MM.1S (cell line): ENCODE results near the gene ZSCAN5A.

Experiments used
- DNase-seq: peaks from one replicate; pipeline ENCODE4 v3.0.0-alpha.2; 2015
- H2AFZ ChIP-seq: fragments of 300-600 bp; sonication (generic); 2 replicates; pipeline ENCODE4 v1.6.0; 2016; ENCODE audit warnings: antibody characterized with exemption, low read length
- H3F3A ChIP-seq: fragments of 300-600 bp; sonication (generic); 2 replicates; pipeline ENCODE4 v1.6.1; 2016; ENCODE audit warnings: mild to moderate bottlenecking, antibody characterized with exemption, low read length, moderate library complexity, mixed read lengths; ENCODE audit not compliant: insufficient read depth
- H3K27ac ChIP-seq: fragments of 300-600 bp; sonication (generic); 2 replicates; pipeline ENCODE4 v1.5.1; 2016; ENCODE audit warnings: mild to moderate bottlenecking, low read length
- H3K27me3 ChIP-seq: fragments of 300-600 bp; sonication (generic); replicated peaks from 2 replicates; pipeline ENCODE4 v1.6.0; 2016; ENCODE audit warnings: low read length; ENCODE audit not compliant: insufficient read depth
- H3K36me3 ChIP-seq: fragments of 300-600 bp; sonication (generic); replicated peaks from 2 replicates; pipeline ENCODE4 v1.6.1; 2016; ENCODE audit warnings: mild to moderate bottlenecking, low read length, mixed read lengths; ENCODE audit not compliant: insufficient read depth
- H3K4me1 ChIP-seq: fragments of 300-600 bp; sonication (generic); 2 replicates; pipeline ENCODE4 v1.6.1; 2016; ENCODE audit warnings: low read length, mixed read lengths
- H3K4me2 ChIP-seq: fragments of 300-600 bp; sonication (generic); 2 replicates; pipeline ENCODE4 v1.6.0; 2016; ENCODE audit warnings: low read depth, low read length
- H3K4me3 ChIP-seq: fragments of 300-600 bp; sonication (generic); 2 replicates; pipeline ENCODE4 v1.5.1; 2016; ENCODE audit warnings: low read length, mixed read lengths
- H3K79me2 ChIP-seq: fragments of 300-600 bp; sonication (generic); 2 replicates; pipeline ENCODE4 v1.6.1; 2016; ENCODE audit warnings: mixed run types, low read length, mixed read lengths
- H3K9ac ChIP-seq: fragments of 300-600 bp; sonication (generic); 2 replicates; pipeline ENCODE4 v1.6.1; 2016; ENCODE audit warnings: low read length, mixed read lengths
- H3K9me2 ChIP-seq: fragments of 300-600 bp; sonication (generic); replicated peaks from 2 replicates; pipeline ENCODE4 v1.6.1; 2016; ENCODE audit warnings: mild to moderate bottlenecking, low read length, mixed read lengths; ENCODE audit not compliant: insufficient read depth
- H3K9me3 ChIP-seq: fragments of 300-600 bp; sonication (generic); replicated peaks from 2 replicates; pipeline ENCODE4 v1.6.1; 2016; ENCODE audit warnings: mild to moderate bottlenecking, low read length, mixed read lengths; ENCODE audit not compliant: insufficient read depth
- H4K20me1 ChIP-seq: fragments of 300-600 bp; sonication (generic); 2 replicates; pipeline ENCODE4 v1.6.1; 2016; ENCODE audit warnings: mild to moderate bottlenecking, low read length, moderate library complexity, mixed read lengths; ENCODE audit not compliant: insufficient read depth
- EZH2 ChIP-seq: fragments of 300-600 bp; sonication (generic); optimal IDR thresholded peaks from 2 replicates; pipeline ENCODE3; 2017; ENCODE audit warnings: low read depth, mild to moderate bottlenecking, antibody characterized with exemption, low read length, mixed read lengths
- EZH2phosphoT487 ChIP-seq: fragments of 300-600 bp; sonication (generic); IDR thresholded peaks from 2 replicates; pipeline ENCODE4 v1.6.1; 2018; ENCODE audit warnings: antibody characterized with exemption, low read length
- TF ChIP-seq, protein P1 (sequence below): fragments of 300-600 bp; sonication (generic); IDR thresholded peaks from 2 replicates; pipeline ENCODE4 v1.5.1; 2016; ENCODE audit warnings: antibody characterized with exemption, low read length, mixed read lengths

Gene ZSCAN5A

GRCh38 chr19:56261145-56261544 is 53.5 kb downstream of the ZSCAN5A start:
- H3K9me2 ChIP-seq: no peaks in the 10 kb centered on the region
- no peaks in the 10 kb centered on the region for H3K36me3 ChIP-seq
- no peaks in the 10 kb centered on the region for H3F3A ChIP-seq
- DNase-seq: no peak
- H3K9me3 ChIP-seq: no peaks in the 10 kb centered on the region
- H3K9ac ChIP-seq: no peak overlapping the region
- no peak for TF ChIP-seq EZH2
- TF ChIP-seq, protein P1, sequence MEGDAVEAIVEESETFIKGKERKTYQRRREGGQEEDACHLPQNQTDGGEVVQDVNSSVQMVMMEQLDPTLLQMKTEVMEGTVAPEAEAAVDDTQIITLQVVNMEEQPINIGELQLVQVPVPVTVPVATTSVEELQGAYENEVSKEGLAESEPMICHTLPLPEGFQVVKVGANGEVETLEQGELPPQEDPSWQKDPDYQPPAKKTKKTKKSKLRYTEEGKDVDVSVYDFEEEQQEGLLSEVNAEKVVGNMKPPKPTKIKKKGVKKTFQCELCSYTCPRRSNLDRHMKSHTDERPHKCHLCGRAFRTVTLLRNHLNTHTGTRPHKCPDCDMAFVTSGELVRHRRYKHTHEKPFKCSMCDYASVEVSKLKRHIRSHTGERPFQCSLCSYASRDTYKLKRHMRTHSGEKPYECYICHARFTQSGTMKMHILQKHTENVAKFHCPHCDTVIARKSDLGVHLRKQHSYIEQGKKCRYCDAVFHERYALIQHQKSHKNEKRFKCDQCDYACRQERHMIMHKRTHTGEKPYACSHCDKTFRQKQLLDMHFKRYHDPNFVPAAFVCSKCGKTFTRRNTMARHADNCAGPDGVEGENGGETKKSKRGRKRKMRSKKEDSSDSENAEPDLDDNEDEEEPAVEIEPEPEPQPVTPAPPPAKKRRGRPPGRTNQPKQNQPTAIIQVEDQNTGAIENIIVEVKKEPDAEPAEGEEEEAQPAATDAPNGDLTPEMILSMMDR: no peak
- no peak for TF ChIP-seq EZH2phosphoT487
- no peaks in the 10 kb centered on the region for H3K79me2 ChIP-seq
- no peak overlapping the region for H3K27ac ChIP-seq
- no peak overlapping the region for H2AFZ ChIP-seq
- H3K4me2 ChIP-seq: no peak overlapping the region
- no peaks in the 10 kb centered on the region for H4K20me1 ChIP-seq
- no peaks in the 10 kb centered on the region for H3K27me3 ChIP-seq
- no peaks in the 10 kb centered on the region for H3K4me1 ChIP-seq
- H3K4me3 ChIP-seq: no peak overlapping the region

GRCh38 chr19:56258272-56258671 is 56.4 kb downstream of the ZSCAN5A start:
- no peaks in the 10 kb centered on the region for H3K4me1 ChIP-seq
- no peaks in the 10 kb centered on the region for H4K20me1 ChIP-seq
- no peaks in the 10 kb centered on the region for H3K79me2 ChIP-seq
- no peak for DNase-seq
- no peaks in the 10 kb centered on the region for H3F3A ChIP-seq
- H3K4me3 ChIP-seq: no peak overlapping the region
- H2AFZ ChIP-seq: no peak overlapping the region
- no peak overlapping the region for H3K9ac ChIP-seq
- no peak overlapping the region for H3K27ac ChIP-seq
- TF ChIP-seq EZH2 (no peak), EZH2phosphoT487 (no peak)
- TF ChIP-seq, protein P1: no peak
- no peaks in the 10 kb centered on the region for H3K27me3 ChIP-seq
- no peak overlapping the region for H3K4me2 ChIP-seq
- H3K36me3 ChIP-seq: no peaks in the 10 kb centered on the region
- H3K9me3 ChIP-seq: no peaks in the 10 kb centered on the region
- H3K9me2 ChIP-seq: no peaks in the 10 kb centered on the region

- DNase-seq: peak; percentile 61
- H3K4me1 ChIP-seq: no peaks in the 10 kb centered on the region
- H3K4me2 ChIP-seq: no peak overlapping the region
- no peaks in the 10 kb centered on the region for H3K79me2 ChIP-seq
- H3K4me3 ChIP-seq: no peak overlapping the region
- H2AFZ ChIP-seq: no peak overlapping the region
- H3K9me2 ChIP-seq: no peaks in the 10 kb centered on the region
- H3K27me3 ChIP-seq: no peaks in the 10 kb centered on the region
- H3K9ac ChIP-seq: no peak overlapping the region
- no peak overlapping the region for H3K27ac ChIP-seq
- no peaks in the 10 kb centered on the region for H4K20me1 ChIP-seq
- H3F3A ChIP-seq: no peaks in the 10 kb centered on the region
- H3K36me3 ChIP-seq: no peaks in the 10 kb centered on the region
- H3K9me3 ChIP-seq: no peaks in the 10 kb centered on the region
- no peak for TF ChIP-seq EZH2
- TF ChIP-seq, protein P1: peak; percentile 47
Observed at GRCh38 chr19:56253737-56254136, 60.9 kb downstream of the ZSCAN5A start.
